Body of pancreas (tissue), 4 donors: ENCODE results near the gene GALM. TPM values are rescaled to one million over a fixed set of nuclear protein-coding genes. Genes with fewer than 3 reads are reported as not detected.
A peak's percentile ranks its signal among the peaks of the same experiment; 100 is the strongest.

Experiments
- ATAC-seq: fragments of 150-250 bp; one replicate; pipeline ENCODE4 v1.9.1; 2016
- DNase-seq, 4 donors: peaks; one replicate each; pipeline ENCODE4 v3.0.0-alpha.2; 2019
- H3K27ac ChIP-seq, 4 donors: fragments of 200-600 bp; sonication (generic); 1 replicate in 3 of 4; 2 replicates in 1 of 4; pipeline versions ENCODE4 v1.5.1 to v1.6.1; 2016 to 2019; ENCODE audit warnings: mild to moderate bottlenecking in 1 of 4, mixed read lengths in 1 of 4, moderate library complexity in 1 of 4
- H3K27me3 ChIP-seq, 2 donors: fragments of 200-600 bp; sonication (generic); one replicate each; pipeline ENCODE4 v1.6.0; 2016; ENCODE audit warnings: mild to moderate bottlenecking in 1 of 2
- H3K36me3 ChIP-seq, 2 donors: fragments of 200-600 bp; sonication (generic); replicated peaks in 1 of 2; 2 replicates each; pipeline ENCODE4 v1.5.1; 2016; ENCODE audit warnings: low read depth in 2 of 2; ENCODE audit not compliant: insufficient read depth in 1 of 2
- H3K4me1 ChIP-seq: fragments of 200-600 bp; sonication (generic); one replicate; pipeline ENCODE4 v1.6.0; 2016
- H3K4me3 ChIP-seq, 2 donors: fragments of 200-600 bp; sonication (generic); 1 replicate in 1 of 2; 2 replicates in 1 of 2; pipeline ENCODE4 v1.5.1; 2016 to 2019
- H3K9me3 ChIP-seq, 3 donors: fragments of 200-600 bp; sonication (generic); 1 replicate in 2 of 3; 2 replicates in 1 of 3; pipeline ENCODE4 v1.5.1; 2016
- CTCF ChIP-seq, 7 experiments: fragments of 450-650 bp in 4 of 7; fragments of 200-600 bp in 3 of 7; sonication (generic) in 3 of 7; IDR thresholded peaks; one replicate each; pipeline ENCODE4 v1.5.1; 2016 to 2019; ENCODE audit warnings: antibody characterized with exemption in 7 of 7
- POLR2A ChIP-seq, 3 donors: fragments of 450-650 bp; IDR thresholded peaks; one replicate each; pipeline ENCODE4 v1.6.1; 2016; ENCODE audit warnings: antibody characterized with exemption in 3 of 3, mild to moderate bottlenecking in 2 of 3
- WGBS, 2 donors: methylation state at CpG; one replicate each; pipeline ENCODE4 v1.1.5; 2017; 5-methylcytosine and 5-hydroxymethylcytosine counted together
- intact Hi-C: fragments of 100-400 bp; cut with DNase I; formaldehyde crosslinking; loops from one replicate; pipeline ENCODE4 v1.15.1; 2023
- total RNA-seq, 2 donors: library from RNA; depleted of rRNA; stranded (reverse); fragments of >200 nt; gene quantifications; one replicate each; pipeline ENCODE4 v1.1.0, GENCODE V29; 2016

GALM gene
- total RNA-seq, 2 donors from 2014 or later = 7.5 to 20.4 TPM

- Histone ChIP-seq H3K4me1 (peaks cover 15% of the 10 kb centered on the region), H3K36me3 (no peaks in the 10 kb centered on the region), H3K4me3 (no peak overlapping the region), H3K27ac (no peak overlapping the region), H3K27me3 (no peaks in the 10 kb centered on the region), H3K9me3 (no peaks in the 10 kb centered on the region)
- intact Hi-C loops = no loop called here
- TF ChIP-seq POLR2A (IDR thresholded peaks at IDR 0.05) = no peak
- TF ChIP-seq CTCF (IDR thresholded peaks at IDR 0.05) = no peak
- DNase-seq = peak in 2 of 4 donors; percentile 26 to 48
- no peak for ATAC-seq
- WGBS, 2 donors = 12 to 22% methylated on average over 4 of the region's 4 CpGs
Measured at GRCh38 chr2:38765149-38765548, 99.2 kb downstream of the GALM start.

GRCh38 chr2:38765551-38765950, 99.6 kb downstream of the GALM start:
- intact Hi-C loops = no loop called here
- no peak for ATAC-seq

GRCh38 chr2:38771632-38772031, 105.7 kb downstream of the GALM start:
- Histone ChIP-seq H3K4me3 (no peak overlapping the region), H3K36me3 (no peaks in the 10 kb centered on the region), H3K27me3 (no peaks in the 10 kb centered on the region), H3K9me3 (no peaks in the 10 kb centered on the region), H3K27ac (no peak overlapping the region), H3K4me1 (peaks cover 7% of the 10 kb centered on the region)
- no peak for TF ChIP-seq CTCF (IDR thresholded peaks at IDR 0.05)
- no peak for TF ChIP-seq POLR2A (IDR thresholded peaks at IDR 0.05)
- intact Hi-C loops = no loop called here
- 56 to 63% methylated on average over 5 of the region's 5 CpGs for WGBS, 2 donors
- DNase-seq (no peak), ATAC-seq (no peak)

More at GRCh38 chr2:38765551-38765950, 99.6 kb downstream of the GALM start:
- TF ChIP-seq POLR2A (IDR thresholded peaks at IDR 0.05) (no peak), CTCF (IDR thresholded peaks at IDR 0.05) (no peak)
- Histone ChIP-seq H3K4me1 (peaks cover 15% of the 10 kb centered on the region), H3K27ac (no peak overlapping the region), H3K9me3 (no peaks in the 10 kb centered on the region), H3K27me3 (no peaks in the 10 kb centered on the region), H3K36me3 (no peaks in the 10 kb centered on the region), H3K4me3 (no peak overlapping the region)
- DNase-seq = no peak
- 67 to 72% methylated on average over 5 of the region's 5 CpGs for WGBS, 2 donors

GRCh38 chr2:38775097-38775920, 109.4 kb downstream of the GALM start:
- no peak for DNase-seq
- 74 to 75% methylated on average over 17 of the region's 17 CpGs for WGBS, 2 donors

More at GRCh38 chr2:38775097-38775920, 109.4 kb downstream of the GALM start:
- Histone ChIP-seq H3K27ac (no peak overlapping the region), H3K4me1 (peaks cover 7% of the 10 kb centered on the region), H3K27me3 (no peaks in the 10 kb centered on the region), H3K4me3 (no peak overlapping the region), H3K36me3 (no peaks in the 10 kb centered on the region), H3K9me3 (no peaks in the 10 kb centered on the region)
- no peak for ATAC-seq
- no peak for TF ChIP-seq CTCF (IDR thresholded peaks at IDR 0.05)
- TF ChIP-seq POLR2A (IDR thresholded peaks at IDR 0.05) = no peak
- intact Hi-C loops = no loop called here
